ENCODE measurements around the gene NFS1. TPM values are rescaled to one million over a fixed set of nuclear protein-coding genes. Genes with fewer than 3 reads are reported as not detected.
A peak's percentile ranks its signal among the peaks of the same experiment; 100 is the strongest.

The NFS1 gene
- total and polyA plus RNA-seq, 4 experiments from 2014 or later = 6.3 to 33.6 (median 29.3) TPM

- peaks cover 0 to 6% (median 0%) of the 10 kb centered on the region in 8 donors for H3K9me3 Mint-ChIP-seq
- peaks cover 0 to 3% of the 10 kb centered on the region in 2 donors for H3K27me3 Mint-ChIP-seq
- H3K27ac ChIP-seq (ENCODE audit: low read depth, low read length) = peak overlapping the region; percentile 100
- peak overlapping the region; percentile 90 to 100 (median 99) for H3K4me3 Mint-ChIP-seq
- peaks cover 49% of the 10 kb centered on the region for H3K36me3 ChIP-seq (ENCODE audit: insufficient read depth, low read length)
- intact Hi-C loops (cut with micrococcal nuclease) = loop anchor here (2.0 to 5.0 kb wide), 3 partner anchors 139 to 197 kb away; partner anchors contain the start of gene ERGIC3
- peak in 3 of 5 donors; percentile 29 to 46 (median 37) for DNase-seq
- H3K36me3 Mint-ChIP-seq = peaks cover 47 to 67% of the 10 kb centered on the region in 2 donors
- H3K4me1 Mint-ChIP-seq = peaks cover 39 to 77% (median 54%) of the 10 kb centered on the region in 4 donors
- peak overlapping the region; percentile 71 to 100 (median 98) for H3K27ac Mint-ChIP-seq
- ChIA-PET POLR2A (ENCODE audit: partially characterized antibody) (interaction anchor here (1.2 to 12.3 kb wide), 8 partner anchors 8 to 145 kb away, joined by 3 to 1007 read pairs (median 6); partner anchors contain the start of genes NFS1, PHF20, ROMO1 and SPAG4), CTCF (ENCODE audit: partially characterized antibody) (interaction anchor here (0.7 to 2.0 kb wide), 17 partner anchors 10 to 275 kb away, joined by 3 to 9 read pairs (median 4); partner anchors contain the start of gene PHF20)
- no peaks in the 10 kb centered on the region for H3K27me3 ChIP-seq (ENCODE audit: insufficient read depth, low read length)
- H3K4me1 ChIP-seq (ENCODE audit: insufficient read depth, low read length) = peaks cover 80% of the 10 kb centered on the region
- no peaks in the 10 kb centered on the region for H3K9me3 ChIP-seq (ENCODE audit: control insufficient read depth in 1 of 2, low read length in 2 of 2)
- H3K4me3 ChIP-seq (ENCODE audit: low read length in 2 of 2) = peak overlapping the region; percentile 62 to 99
Measured at GRCh38 chr20:35739294-35740163, 40.4 kb upstream of the NFS1 start.

GRCh38 chr20:35738410-35739179 lies 39.4 kb upstream of the NFS1 start:
- Histone ChIP-seq H3K4me3 (ENCODE audit: low read length in 2 of 2) (peak overlapping the region in 1 of 2 donors; percentile 10), H3K9me3 (ENCODE audit: control insufficient read depth in 1 of 2, low read length in 2 of 2) (no peaks in the 10 kb centered on the region), H3K27me3 (ENCODE audit: insufficient read depth, low read length) (no peaks in the 10 kb centered on the region), H3K36me3 (ENCODE audit: insufficient read depth, low read length) (peaks cover 57% of the 10 kb centered on the region), H3K27ac (ENCODE audit: low read depth, low read length) (peak overlapping the region; percentile 34), H3K4me1 (ENCODE audit: insufficient read depth, low read length) (peaks cover 80% of the 10 kb centered on the region)
- H3K27me3 Mint-ChIP-seq = peaks cover 0 to 3% of the 10 kb centered on the region in 2 donors
- H3K4me1 Mint-ChIP-seq = peaks cover 42 to 77% (median 56%) of the 10 kb centered on the region in 4 donors
- intact Hi-C loops (cut with micrococcal nuclease) = loop anchor here (2.0 kb wide), 1 partner anchor 138 kb away; no protein-coding TSS in a partner anchor
- peaks cover 55 to 76% of the 10 kb centered on the region in 2 donors for H3K36me3 Mint-ChIP-seq
- peak overlapping the region; percentile 36 to 90 (median 70) for H3K27ac Mint-ChIP-seq
- H3K4me3 Mint-ChIP-seq = peak overlapping the region; percentile 55 to 79 (median 73)
- H3K9me3 Mint-ChIP-seq = peaks cover 0 to 6% (median 0%) of the 10 kb centered on the region in 8 donors
- peak in 1 of 5 donors; percentile 11 for DNase-seq
- ChIA-PET POLR2A (ENCODE audit: partially characterized antibody) (interaction anchor here (1.2 to 12.3 kb wide), 4 partner anchors 7 to 123 kb away, joined by 5 to 1007 read pairs (median 54); partner anchors contain the start of genes PHF20 and SPAG4), CTCF (ENCODE audit: partially characterized antibody) (interaction anchor here (1.0 to 2.0 kb wide), 8 partner anchors 10 to 274 kb away, joined by 3 to 9 read pairs (median 4); no protein-coding TSS in a partner anchor)

GRCh38 chr20:35737865-35738333 lies 38.7 kb upstream of the NFS1 start:
- CTCF ChIA-PET (ENCODE audit: partially characterized antibody) = no interaction called here
- peak in 1 of 5 donors; percentile 1 for DNase-seq
- Histone ChIP-seq H3K27me3 (ENCODE audit: insufficient read depth, low read length) (no peaks in the 10 kb centered on the region), H3K27ac (ENCODE audit: low read depth, low read length) (no peak overlapping the region), H3K9me3 (ENCODE audit: control insufficient read depth in 1 of 2, low read length in 2 of 2) (no peaks in the 10 kb centered on the region), H3K4me1 (ENCODE audit: insufficient read depth, low read length) (peaks cover 80% of the 10 kb centered on the region), H3K36me3 (ENCODE audit: insufficient read depth, low read length) (peaks cover 64% of the 10 kb centered on the region), H3K4me3 (ENCODE audit: low read length in 2 of 2) (no peak overlapping the region)
- Mint-ChIP-seq H3K27ac (peak overlapping the region; percentile 36 to 90 (median 70)), H3K4me3 (peak overlapping the region in 7 of 8 donors; percentile 55 to 78 (median 72)), H3K4me1 (peaks cover 40 to 77% (median 55%) of the 10 kb centered on the region in 4 donors), H3K9me3 (peaks cover 0 to 6% (median 0%) of the 10 kb centered on the region in 8 donors), H3K36me3 (peaks cover 62 to 81% of the 10 kb centered on the region in 2 donors), H3K27me3 (peaks cover 0 to 3% of the 10 kb centered on the region in 2 donors)
- intact Hi-C loops (cut with micrococcal nuclease) = loop anchor here (2.0 kb wide), 1 partner anchor 137 kb away; no protein-coding TSS in a partner anchor
- POLR2A ChIA-PET (ENCODE audit: partially characterized antibody) = interaction anchor here (1.5 to 12.3 kb wide), 2 partner anchors 32 to 38 kb away, joined by 3 to 1007 read pairs; partner anchors contain the start of genes NFS1, PHF20 and ROMO1

- H3K4me1 ChIP-seq (ENCODE audit: insufficient read depth, low read length) = peaks cover 98% of the 10 kb centered on the region
- Mint-ChIP-seq H3K9me3 (no peaks in the 10 kb centered on the region), H3K27ac (peak overlapping the region in 5 of 7 donors; percentile 43 to 88 (median 73)), H3K4me1 (peaks cover 48 to 81% (median 62%) of the 10 kb centered on the region in 4 donors), H3K36me3 (peaks cover 74 to 80% of the 10 kb centered on the region in 2 donors), H3K27me3 (no peaks in the 10 kb centered on the region), H3K4me3 (peak overlapping the region; percentile 32 to 82 (median 64))
- POLR2A ChIA-PET (ENCODE audit: partially characterized antibody) = interaction anchor here (0.7 to 12.3 kb wide), 3 partner anchors 6 to 43 kb away, joined by 3 to 1007 read pairs (median 102); partner anchors contain the start of genes PHF20 and RBM39
- no peaks in the 10 kb centered on the region for H3K9me3 ChIP-seq (ENCODE audit: control insufficient read depth in 1 of 2, low read length in 2 of 2)
- H3K36me3 ChIP-seq (ENCODE audit: insufficient read depth, low read length) = peaks cover 82% of the 10 kb centered on the region
- peak in 1 of 5 donors; percentile 10 for DNase-seq
- no peak overlapping the region for H3K4me3 ChIP-seq (ENCODE audit: low read length in 2 of 2)
- CTCF ChIA-PET (ENCODE audit: partially characterized antibody) = interaction anchor here (1.0 kb wide), 1 partner anchor 117 kb away, joined by 3 read pairs; no protein-coding TSS in a partner anchor
- intact Hi-C loops (cut with micrococcal nuclease) = no loop called here
- H3K27me3 ChIP-seq (ENCODE audit: insufficient read depth, low read length) = no peaks in the 10 kb centered on the region
- H3K27ac ChIP-seq (ENCODE audit: low read depth, low read length) = no peak overlapping the region
Measured at GRCh38 chr20:35735826-35736470, 36.8 kb upstream of the NFS1 start.

- Mint-ChIP-seq H3K4me3 (peak overlapping the region in 7 of 8 donors; percentile 2 to 75 (median 68)), H3K4me1 (peaks cover 47 to 83% (median 60%) of the 10 kb centered on the region in 4 donors)
Measured at GRCh38 chr20:35734777-35735649, 35.9 kb upstream of the NFS1 start.

More at GRCh38 chr20:35734777-35735649, 35.9 kb upstream of the NFS1 start:
- POLR2A ChIA-PET (ENCODE audit: partially characterized antibody) = interaction anchor here (0.6 to 12.3 kb wide), 10 partner anchors 7 to 106 kb away, joined by 3 to 1007 read pairs (median 4); partner anchors contain the start of genes NFS1, PHF20, RBM39 and ROMO1
- DNase-seq = peak in 1 of 5 donors; percentile 1
- peaks cover 100% of the 10 kb centered on the region for H3K4me1 ChIP-seq (ENCODE audit: insufficient read depth, low read length)
- H3K36me3 ChIP-seq (ENCODE audit: insufficient read depth, low read length) = peaks cover 84% of the 10 kb centered on the region
- intact Hi-C loops (cut with micrococcal nuclease) = no loop called here
- CTCF ChIA-PET (ENCODE audit: partially characterized antibody) = interaction anchor here (1.0 kb wide), 1 partner anchor 117 kb away, joined by 3 read pairs; no protein-coding TSS in a partner anchor
- H3K27ac ChIP-seq (ENCODE audit: low read depth, low read length) = peak overlapping the region; percentile 40
- H3K36me3 Mint-ChIP-seq = peaks cover 73 to 79% of the 10 kb centered on the region in 2 donors
- H3K4me3 ChIP-seq (ENCODE audit: low read length in 2 of 2) = no peak overlapping the region
- no peaks in the 10 kb centered on the region for H3K9me3 Mint-ChIP-seq
- H3K27me3 Mint-ChIP-seq = no peaks in the 10 kb centered on the region
- H3K9me3 ChIP-seq (ENCODE audit: control insufficient read depth in 1 of 2, low read length in 2 of 2) = no peaks in the 10 kb centered on the region
- H3K27ac Mint-ChIP-seq = peak overlapping the region in 4 of 7 donors; percentile 7 to 88 (median 70)
- H3K27me3 ChIP-seq (ENCODE audit: insufficient read depth, low read length) = no peaks in the 10 kb centered on the region

Measured in CD4-positive, alpha-beta memory T cell (primary cell).